CD4-positive, alpha-beta T cell treated with Interleukin-6 at 100 ng/mL for 8 hours (primary cell): ENCODE measurements around the gene THOC1.
A peak's percentile ranks its signal among the peaks of the same experiment; 100 is the strongest.
"Not testable (repeated sequence)": the region's sequence is repeated elsewhere in the genome, so short reads cannot be mapped to it uniquely, and the experiment has no call there.

ENCODE experiments used
- DNase-seq: peaks from one replicate; pipeline ENCODE4 v3.0.0-alpha.2; 2020; ENCODE audit warnings: mixed read lengths, low spot score

THOC1 gene, protein sequence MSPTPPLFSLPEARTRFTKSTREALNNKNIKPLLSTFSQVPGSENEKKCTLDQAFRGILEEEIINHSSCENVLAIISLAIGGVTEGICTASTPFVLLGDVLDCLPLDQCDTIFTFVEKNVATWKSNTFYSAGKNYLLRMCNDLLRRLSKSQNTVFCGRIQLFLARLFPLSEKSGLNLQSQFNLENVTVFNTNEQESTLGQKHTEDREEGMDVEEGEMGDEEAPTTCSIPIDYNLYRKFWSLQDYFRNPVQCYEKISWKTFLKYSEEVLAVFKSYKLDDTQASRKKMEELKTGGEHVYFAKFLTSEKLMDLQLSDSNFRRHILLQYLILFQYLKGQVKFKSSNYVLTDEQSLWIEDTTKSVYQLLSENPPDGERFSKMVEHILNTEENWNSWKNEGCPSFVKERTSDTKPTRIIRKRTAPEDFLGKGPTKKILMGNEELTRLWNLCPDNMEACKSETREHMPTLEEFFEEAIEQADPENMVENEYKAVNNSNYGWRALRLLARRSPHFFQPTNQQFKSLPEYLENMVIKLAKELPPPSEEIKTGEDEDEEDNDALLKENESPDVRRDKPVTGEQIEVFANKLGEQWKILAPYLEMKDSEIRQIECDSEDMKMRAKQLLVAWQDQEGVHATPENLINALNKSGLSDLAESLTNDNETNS

GRCh38 chr18:267688-268552 is at the start of gene THOC1:
Gene THOC1, minus strand, starts transcription at chr18:268047. Its CDS starts 28 bp downstream, at chr18:268019.
- peak; percentile 91 for DNase-seq

DNA sequence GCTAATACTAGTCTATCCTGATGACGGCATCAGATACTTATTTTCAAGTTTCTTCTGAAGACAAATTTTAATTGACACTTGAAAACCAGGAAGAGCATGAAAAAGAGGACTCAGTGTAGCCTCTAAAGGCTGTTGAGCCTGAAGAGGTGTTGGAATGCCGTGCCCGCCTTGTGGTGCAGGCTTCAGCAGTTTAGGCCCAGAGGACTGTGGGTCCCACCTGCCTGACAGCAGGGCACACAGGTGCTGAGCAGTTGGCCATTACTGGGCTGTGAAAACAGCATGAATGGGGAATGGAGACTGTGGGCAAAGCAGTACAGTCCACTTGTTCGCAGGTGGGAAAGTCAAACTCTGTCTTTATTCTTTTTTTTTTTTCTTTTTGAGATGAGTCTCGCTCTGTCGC is 49.8 kb upstream of the THOC1 start:
- DNase-seq: no peak

- no peak for DNase-seq
Measured at GRCh38 chr18:316393-316792, 48.5 kb upstream of the THOC1 start.

DNA sequence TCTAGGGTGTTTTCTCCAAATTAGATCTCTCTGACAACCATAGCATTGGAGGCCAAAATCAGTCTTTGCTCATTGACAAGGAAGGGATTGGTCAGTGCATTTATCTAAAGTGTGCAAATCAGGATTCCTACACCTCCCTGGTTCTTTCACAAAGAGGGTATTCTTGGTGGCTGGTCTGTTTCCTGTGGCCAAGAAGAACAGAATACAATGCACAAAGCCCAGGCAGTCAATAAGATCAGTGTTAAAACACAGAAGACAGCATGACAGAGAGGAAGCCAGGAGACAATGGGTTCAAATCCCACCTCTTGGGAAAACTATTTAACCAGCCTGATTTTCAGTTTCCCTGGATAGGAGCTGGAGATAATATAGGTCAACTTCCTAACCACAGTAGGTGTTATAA is 46.1 kb upstream of the THOC1 start:
- DNase-seq: no peak

- DNase-seq: no peak
Measured at GRCh38 chr18:312415-312814, 44.6 kb upstream of the THOC1 start.

- no peak for DNase-seq
Measured at GRCh38 chr18:310042-310441, 42.2 kb upstream of the THOC1 start.

GRCh38 chr18:308086-308485 is 40.2 kb upstream of the THOC1 start:
- not testable (repeated sequence) for DNase-seq

GRCh38 chr18:306608-307255 is 38.9 kb upstream of the THOC1 start:
- no peak for DNase-seq

DNA sequence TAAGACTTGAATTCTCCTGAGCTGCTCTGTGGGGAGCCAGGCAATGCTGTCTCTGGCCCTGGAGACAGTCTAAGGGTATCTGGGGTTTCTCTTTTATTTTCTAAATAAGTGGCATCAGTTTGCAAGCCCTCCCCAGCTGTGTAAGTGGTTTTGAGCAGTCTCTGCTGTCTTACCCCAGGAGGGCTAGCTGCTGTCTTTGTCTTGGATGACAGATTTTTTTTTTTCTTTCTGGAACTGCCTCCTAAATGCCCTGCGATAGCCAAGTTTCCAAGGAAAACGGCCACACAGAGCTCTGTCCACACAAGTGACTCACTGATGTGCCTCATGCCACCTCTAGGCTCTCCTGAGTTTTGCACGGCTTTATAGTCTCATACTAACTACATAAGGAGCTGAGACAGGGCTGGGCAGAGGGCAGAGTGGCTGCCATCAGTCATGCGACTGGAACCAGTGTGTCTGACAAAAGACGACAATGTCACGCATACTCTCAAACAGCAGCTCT is 37.2 kb upstream of the THOC1 start:
- DNase-seq: no peak

- no peak for DNase-seq
Measured at GRCh38 chr18:303607-304006, 35.8 kb upstream of the THOC1 start.

DNA sequence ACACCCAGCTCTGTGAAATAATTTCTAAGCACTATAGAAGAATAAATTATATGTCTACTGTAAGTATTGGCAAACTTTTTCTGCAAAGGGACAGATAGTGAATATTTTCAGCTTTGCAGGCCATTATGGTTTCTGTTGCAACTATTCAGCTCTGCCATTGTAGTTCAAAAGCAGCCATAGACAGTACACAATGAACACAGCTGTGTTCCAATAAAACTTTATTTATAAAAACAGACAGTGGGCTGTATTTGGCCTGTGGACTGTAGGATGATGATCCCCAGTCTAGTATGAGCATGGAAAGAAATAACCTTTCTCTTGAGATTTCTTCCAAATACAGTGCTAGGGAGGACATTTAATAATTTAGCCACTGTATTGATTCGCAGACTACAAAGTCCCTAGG is 35.2 kb upstream of the THOC1 start:
- DNase-seq: no peak

DNA sequence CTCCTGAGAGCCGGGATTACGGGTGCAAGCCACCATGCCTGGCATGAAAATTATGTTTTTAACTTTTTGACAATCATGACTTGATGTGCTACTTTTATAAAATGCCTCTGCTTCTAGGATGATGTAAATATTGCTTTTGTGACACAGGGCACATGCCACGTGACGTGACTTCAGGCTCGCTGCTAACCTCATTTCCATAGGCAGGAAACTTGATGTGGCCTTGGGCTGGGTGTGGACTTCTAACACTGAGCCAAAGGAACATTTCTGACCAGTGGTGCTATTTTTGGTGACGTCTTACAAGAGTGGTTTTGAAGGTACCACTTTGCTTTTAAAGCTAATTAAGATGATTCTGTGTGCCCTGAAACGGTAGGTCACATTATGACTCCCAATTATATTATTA is 34.2 kb upstream of the THOC1 start:
- DNase-seq: no peak

- no peak for DNase-seq
Measured at GRCh38 chr18:297936-298335, 30.1 kb upstream of the THOC1 start.

DNA sequence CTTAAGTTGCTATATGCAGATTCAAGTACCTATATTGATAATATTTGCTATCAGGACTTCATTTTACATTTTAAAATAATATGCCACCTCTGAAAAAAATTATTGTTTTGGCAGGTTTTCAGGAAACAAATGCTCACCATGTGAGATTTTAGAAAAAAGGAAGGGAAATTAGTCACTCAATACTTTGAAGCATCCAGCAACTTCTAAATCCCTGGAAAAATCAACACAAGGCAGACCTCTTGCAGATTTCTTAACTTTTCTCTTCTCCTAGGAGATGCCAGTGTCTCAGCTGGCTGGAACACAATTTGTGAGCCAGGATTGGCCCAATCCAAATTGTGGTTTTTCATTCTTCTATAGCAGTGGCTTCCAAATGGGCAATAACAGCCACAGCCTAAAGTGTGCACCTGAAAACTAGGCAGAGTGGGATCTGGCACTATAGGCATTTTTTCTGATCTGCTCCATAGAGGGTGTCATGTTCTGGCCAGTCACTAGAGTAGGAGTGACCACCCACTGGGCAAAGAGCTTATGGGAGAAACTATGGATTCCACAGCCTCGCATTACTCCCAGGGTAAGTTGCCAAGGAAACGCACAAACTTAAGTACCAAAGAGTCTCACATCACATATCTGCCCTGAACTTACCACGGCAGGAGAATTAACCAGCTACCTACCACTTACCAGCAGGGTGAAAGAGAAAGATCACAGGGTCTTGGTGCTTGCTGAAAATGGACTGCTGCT is 28.1 kb upstream of the THOC1 start:
- DNase-seq: no peak

DNA sequence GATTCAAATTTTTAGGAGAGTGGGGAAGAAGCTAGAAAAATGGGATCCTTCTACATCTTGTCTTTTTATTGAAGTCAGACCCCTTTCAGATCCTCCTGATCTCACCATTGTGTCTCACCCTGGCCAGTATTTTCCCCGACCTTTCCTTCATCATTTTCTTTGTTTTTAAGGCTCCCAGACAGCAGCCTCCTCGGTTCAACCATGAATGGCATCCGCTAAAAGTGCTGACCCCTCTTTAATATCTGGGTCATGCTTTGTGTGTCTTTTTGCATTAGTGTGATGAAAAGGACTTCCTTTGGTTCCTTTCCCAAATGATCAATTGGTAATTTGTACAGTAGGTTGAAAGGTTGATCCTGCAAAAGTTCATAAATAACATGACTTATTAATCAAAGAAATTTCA is 26.7 kb upstream of the THOC1 start:
- no peak for DNase-seq

- no peak for DNase-seq
Measured at GRCh38 chr18:293536-293935, 25.7 kb upstream of the THOC1 start.

- no peak for DNase-seq
Measured at GRCh38 chr18:292271-292670, 24.4 kb upstream of the THOC1 start.

GRCh38 chr18:289970-290369 is 22.1 kb upstream of the THOC1 start:
- not testable (repeated sequence) for DNase-seq

- DNase-seq: no peak
Measured at GRCh38 chr18:289026-289425, 21.2 kb upstream of the THOC1 start.

DNA sequence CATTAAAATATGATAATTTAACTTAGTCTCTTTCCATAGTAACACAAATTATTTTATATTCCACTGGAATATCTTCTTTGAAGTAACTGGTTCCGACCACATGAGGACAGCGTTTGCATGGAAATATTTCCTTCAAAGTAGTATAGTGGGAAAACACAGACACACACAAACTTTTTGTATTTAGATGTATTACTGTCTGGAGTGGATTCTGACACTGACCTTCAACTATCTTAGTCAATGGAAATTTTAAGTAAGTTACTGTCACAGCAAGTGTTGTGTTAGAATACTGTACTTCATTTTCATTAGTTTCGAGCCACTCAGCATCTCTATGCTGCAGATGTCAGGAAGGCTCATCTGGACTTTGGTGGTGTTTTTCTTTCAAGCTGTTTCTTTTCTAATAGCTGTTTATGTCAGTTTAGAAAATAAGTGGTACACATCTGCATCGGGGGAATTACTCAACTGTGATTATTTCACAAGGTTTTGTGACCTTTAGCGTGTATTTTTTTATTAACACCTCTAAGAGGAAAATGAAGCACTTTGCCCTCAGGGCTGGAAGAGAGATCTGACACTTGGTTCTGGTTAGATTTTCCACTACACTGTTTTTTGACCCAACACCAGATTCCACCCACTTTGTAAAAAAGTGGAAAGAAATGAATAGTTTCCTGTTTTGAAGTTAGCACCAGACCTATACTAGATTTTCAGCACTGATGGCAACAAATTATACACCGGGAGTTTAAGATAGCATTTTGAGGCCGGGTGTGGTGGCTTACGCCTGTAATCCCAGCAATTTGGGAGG is 18.9 kb upstream of the THOC1 start:
- no peak for DNase-seq
